WTC11 (cell line): ENCODE measurements around the gene AP2S1. TPM values are rescaled to one million over a fixed set of nuclear protein-coding genes. Genes with fewer than 3 reads are reported as not detected.

ENCODE experiments used
- ATAC-seq: fragments of 200-7000 bp; cut with Tn5 transposase; 2 replicates; pipeline ENCODE4 v1.10.0; 2021; ENCODE audit warnings: mild to moderate bottlenecking, moderate library complexity
- CTCF ChIA-PET: fragments of 300-600 bp; sonication (Branson Sonifier 250); formaldehyde crosslinking; loops from one replicate; lab custom pipeline; 2021; ENCODE audit warnings: antibody characterized with exemption; lab: Charles Lee
- POLR2A ChIA-PET: fragments of 350-600 bp; sonication (Branson Sonifier 250); formaldehyde crosslinking; loops from one replicate; lab custom pipeline; 2021; ENCODE audit warnings: antibody characterized with exemption; lab: Charles Lee
- DNase-seq: peaks from one replicate; pipeline ENCODE4 v3.0.0; 2021; ENCODE audit warnings: low spot score
- H3K27ac Mint-ChIP-seq: 2 replicates; pipeline ENCODE4 v1.8.0; 2021; ENCODE audit warnings: mixed read lengths
- H3K27me3 Mint-ChIP-seq: 2 replicates; pipeline ENCODE4 v1.8.0; 2021; ENCODE audit warnings: low read depth, mild to moderate bottlenecking, moderate library complexity, mixed read lengths
- H3K36me3 Mint-ChIP-seq: 2 replicates; pipeline ENCODE4 v1.8.0; 2021; ENCODE audit warnings: mixed read lengths
- H3K4me1 Mint-ChIP-seq: 2 replicates; pipeline ENCODE4 v1.8.0; 2022; ENCODE audit warnings: mixed read lengths
- H3K4me3 Mint-ChIP-seq: 2 replicates; pipeline ENCODE4 v1.8.0; 2021; ENCODE audit warnings: mild to moderate bottlenecking, moderate library complexity, mixed read lengths
- H3K9me3 Mint-ChIP-seq: 2 replicates; pipeline ENCODE4 v1.8.0; 2021; ENCODE audit warnings: mixed read lengths
- AR ChIP-seq: fragments of 250-450 bp; sonication (Bioruptor Pico); IDR thresholded peaks from 2 replicates; pipeline ENCODE4 v1.9.0; 2021; ENCODE audit warnings: mild to moderate bottlenecking
- CBFB ChIP-seq: sonication (generic); formaldehyde crosslinking; IDR thresholded peaks from 2 replicates; pipeline ENCODE4 v1.8.1; 2022; ENCODE audit warnings: mild to moderate bottlenecking, low read depth, missing genetic modification reagents
- CDX4 ChIP-seq: fragments of 250-450 bp; sonication (Bioruptor Pico); IDR thresholded peaks from 2 replicates; pipeline ENCODE4 v1.9.0; 2021; ENCODE audit warnings: moderate library complexity, mild to moderate bottlenecking, inconsistent platforms, borderline replicate concordance
- ESRRA ChIP-seq: sonication (generic); formaldehyde crosslinking; IDR thresholded peaks from 2 replicates; pipeline ENCODE4 v1.8.1; 2022; ENCODE audit warnings: mild to moderate bottlenecking, missing genetic modification reagents, borderline replicate concordance
- ETV6 ChIP-seq: sonication (generic); formaldehyde crosslinking; IDR thresholded peaks from 2 replicates; pipeline ENCODE4 v1.8.1; 2022; ENCODE audit warnings: mild to moderate bottlenecking, missing genetic modification reagents
- FOXK1 ChIP-seq: sonication (generic); formaldehyde crosslinking; IDR thresholded peaks from 2 replicates; pipeline ENCODE4 v1.8.0; 2022; ENCODE audit warnings: mild to moderate bottlenecking, moderate library complexity, missing genetic modification reagents
- JAZF1 ChIP-seq: fragments of 250-450 bp; sonication (Bioruptor Pico); IDR thresholded peaks from 2 replicates; pipeline ENCODE4 v1.9.0; 2021; ENCODE audit warnings: moderate library complexity, mild to moderate bottlenecking, inconsistent platforms
- NFE2L1 ChIP-seq: sonication (generic); formaldehyde crosslinking; IDR thresholded peaks from 2 replicates; pipeline ENCODE4 v1.8.1; 2023; ENCODE audit warnings: missing genetic modification reagents
- NR1H2 ChIP-seq: sonication (generic); formaldehyde crosslinking; IDR thresholded peaks from 2 replicates; pipeline ENCODE4 v1.9.0; 2021; ENCODE audit warnings: mild to moderate bottlenecking, moderate library complexity, missing genetic modification reagents
- NR3C1 ChIP-seq: sonication (generic); formaldehyde crosslinking; conservative IDR thresholded peaks from 2 replicates; pipeline ENCODE4 v1.8.1; 2023; ENCODE audit warnings: low read depth, mild to moderate bottlenecking, missing genetic modification reagents
- RELA ChIP-seq: sonication (generic); formaldehyde crosslinking; IDR thresholded peaks from 2 replicates; pipeline ENCODE4 v1.8.1; 2022; ENCODE audit warnings: missing genetic modification reagents, mild to moderate bottlenecking, borderline replicate concordance
- SMAD3 ChIP-seq: sonication (generic); formaldehyde crosslinking; IDR thresholded peaks from 2 replicates; pipeline ENCODE4 v1.8.0; 2022; ENCODE audit warnings: missing genetic modification reagents, mild to moderate bottlenecking, borderline replicate concordance
- TEAD1 ChIP-seq: sonication (generic); formaldehyde crosslinking; IDR thresholded peaks from 2 replicates; pipeline ENCODE4 v1.8.0; 2022; ENCODE audit warnings: mild to moderate bottlenecking, missing genetic modification reagents
- TP53 ChIP-seq: sonication (generic); formaldehyde crosslinking; IDR thresholded peaks from 2 replicates; pipeline ENCODE4 v1.8.1; 2023; ENCODE audit warnings: mild to moderate bottlenecking, missing genetic modification reagents
- ZBTB21 ChIP-seq: sonication (generic); formaldehyde crosslinking; IDR thresholded peaks from 2 replicates; pipeline ENCODE4 v1.8.1; 2023; ENCODE audit warnings: mild to moderate bottlenecking, missing genetic modification reagents, borderline replicate concordance
- ZNF219 ChIP-seq: sonication (generic); formaldehyde crosslinking; IDR thresholded peaks from 2 replicates; pipeline ENCODE4 v1.8.0; 2023; ENCODE audit warnings: missing genetic modification reagents, mild to moderate bottlenecking, borderline replicate concordance
- ZNF512 ChIP-seq: sonication (generic); formaldehyde crosslinking; IDR thresholded peaks from 2 replicates; pipeline ENCODE4 v1.8.1; 2022; ENCODE audit warnings: missing genetic modification reagents, borderline replicate concordance
- total RNA-seq: library from RNA; stranded (reverse); gene quantifications from 3 replicates; pipeline ENCODE4 v1.2.3, GENCODE V29; 2021
- TF ChIP-seq, protein P1 (sequence below): sonication (generic); formaldehyde crosslinking; IDR thresholded peaks from 2 replicates; pipeline ENCODE4 v1.8.0; 2022; ENCODE audit warnings: missing genetic modification reagents
- TF ChIP-seq, protein P2 (sequence below): sonication (generic); formaldehyde crosslinking; IDR thresholded peaks from 2 replicates; pipeline ENCODE4 v1.8.0; 2022; ENCODE audit warnings: mild to moderate bottlenecking, missing genetic modification reagents

AP2S1 gene
- total RNA-seq, 1 experiment from 2014 or later: 249 TPM

DNA sequence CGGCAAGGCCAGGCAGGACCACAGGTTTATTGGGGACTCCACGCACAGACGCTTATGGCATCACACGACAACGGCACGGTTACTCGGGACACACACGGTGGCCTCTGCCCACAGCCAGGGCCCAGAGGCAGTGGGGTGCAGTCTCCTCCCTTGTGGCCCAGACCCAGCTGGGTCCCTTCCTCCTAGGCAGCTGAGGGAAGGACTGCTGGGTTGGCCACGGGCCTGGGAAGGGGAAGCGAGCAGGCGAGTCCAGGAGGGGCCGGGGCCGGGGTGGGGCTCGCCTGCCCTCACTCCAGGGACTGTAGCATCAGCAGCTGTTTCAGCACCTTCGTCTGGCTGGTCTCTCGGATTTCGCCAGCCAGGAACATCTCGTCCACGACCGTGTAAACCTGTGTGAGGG lies 12.5 kb downstream of the AP2S1 start (continued):
- TF ChIP-seq, protein P1, sequence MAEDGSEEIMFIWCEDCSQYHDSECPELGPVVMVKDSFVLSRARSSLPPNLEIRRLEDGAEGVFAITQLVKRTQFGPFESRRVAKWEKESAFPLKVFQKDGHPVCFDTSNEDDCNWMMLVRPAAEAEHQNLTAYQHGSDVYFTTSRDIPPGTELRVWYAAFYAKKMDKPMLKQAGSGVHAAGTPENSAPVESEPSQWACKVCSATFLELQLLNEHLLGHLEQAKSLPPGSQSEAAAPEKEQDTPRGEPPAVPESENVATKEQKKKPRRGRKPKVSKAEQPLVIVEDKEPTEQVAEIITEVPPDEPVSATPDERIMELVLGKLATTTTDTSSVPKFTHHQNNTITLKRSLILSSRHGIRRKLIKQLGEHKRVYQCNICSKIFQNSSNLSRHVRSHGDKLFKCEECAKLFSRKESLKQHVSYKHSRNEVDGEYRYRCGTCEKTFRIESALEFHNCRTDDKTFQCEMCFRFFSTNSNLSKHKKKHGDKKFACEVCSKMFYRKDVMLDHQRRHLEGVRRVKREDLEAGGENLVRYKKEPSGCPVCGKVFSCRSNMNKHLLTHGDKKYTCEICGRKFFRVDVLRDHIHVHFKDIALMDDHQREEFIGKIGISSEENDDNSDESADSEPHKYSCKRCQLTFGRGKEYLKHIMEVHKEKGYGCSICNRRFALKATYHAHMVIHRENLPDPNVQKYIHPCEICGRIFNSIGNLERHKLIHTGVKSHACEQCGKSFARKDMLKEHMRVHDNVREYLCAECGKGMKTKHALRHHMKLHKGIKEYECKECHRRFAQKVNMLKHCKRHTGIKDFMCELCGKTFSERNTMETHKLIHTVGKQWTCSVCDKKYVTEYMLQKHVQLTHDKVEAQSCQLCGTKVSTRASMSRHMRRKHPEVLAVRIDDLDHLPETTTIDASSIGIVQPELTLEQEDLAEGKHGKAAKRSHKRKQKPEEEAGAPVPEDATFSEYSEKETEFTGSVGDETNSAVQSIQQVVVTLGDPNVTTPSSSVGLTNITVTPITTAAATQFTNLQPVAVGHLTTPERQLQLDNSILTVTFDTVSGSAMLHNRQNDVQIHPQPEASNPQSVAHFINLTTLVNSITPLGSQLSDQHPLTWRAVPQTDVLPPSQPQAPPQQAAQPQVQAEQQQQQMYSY (CRISPR knock-in tag): no peak
- no peak for TF ChIP-seq ZNF512 (CRISPR knock-in tag)
- no peak for TF ChIP-seq ZBTB21 (CRISPR knock-in tag)
- TF ChIP-seq, protein P2, sequence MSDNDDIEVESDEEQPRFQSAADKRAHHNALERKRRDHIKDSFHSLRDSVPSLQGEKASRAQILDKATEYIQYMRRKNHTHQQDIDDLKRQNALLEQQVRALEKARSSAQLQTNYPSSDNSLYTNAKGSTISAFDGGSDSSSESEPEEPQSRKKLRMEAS (CRISPR knock-in tag): no peak
- no peak for TF ChIP-seq ZNF219 (CRISPR knock-in tag)
- TF ChIP-seq, all 79 proteins: peak for 0

DNA sequence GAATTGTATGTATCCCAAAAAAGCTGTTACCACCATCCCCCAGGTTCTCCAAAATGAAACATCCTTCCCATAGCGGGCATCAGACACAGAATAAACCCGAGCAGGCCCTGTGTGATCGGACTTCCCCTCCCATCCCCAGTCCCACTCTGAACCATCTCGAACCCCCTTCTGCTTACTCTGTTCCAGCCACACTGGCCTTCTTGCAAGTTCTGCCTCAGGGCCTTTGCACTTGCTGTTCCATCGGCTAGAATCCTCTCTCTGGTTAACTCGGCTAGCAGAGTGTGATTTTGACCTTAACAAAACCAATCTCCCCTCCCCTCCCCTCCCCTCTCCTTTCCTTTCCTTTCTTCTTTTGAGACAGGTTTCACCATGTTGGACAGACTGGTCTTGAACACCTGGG lies 15.7 kb downstream of the AP2S1 start:
- Mint-ChIP-seq H3K27me3 (no peaks in the 10 kb centered on the region), H3K36me3 (peaks cover 13% of the 10 kb centered on the region), H3K27ac (no peak overlapping the region), H3K4me3 (no peak overlapping the region), H3K4me1 (0 out of 2 replicates have a peak, but pooled peaks cover 1% of the 10 kb centered on the region), H3K9me3 (peaks cover 7% of the 10 kb centered on the region)
- ChIA-PET POLR2A (no interaction called here), CTCF (interaction anchor here (1.1 kb wide), 1 partner anchor 178 kb away, joined by 6 read pairs; no protein-coding TSS in a partner anchor)
- DNase-seq (no peak), ATAC-seq (no peak)
- TF ChIP-seq ESRRA (no peak), AR (CRISPR knock-in tag) (no peak), NR1H2 (CRISPR knock-in tag) (no peak), TP53 (CRISPR knock-in tag) (no peak), TEAD1 (CRISPR knock-in tag) (no peak), CBFB (no peak), CDX4 (CRISPR knock-in tag) (no peak), RELA (CRISPR knock-in tag) (no peak), ETV6 (CRISPR knock-in tag) (no peak), FOXK1 (CRISPR knock-in tag) (no peak), SMAD3 (CRISPR knock-in tag) (no peak), JAZF1 (CRISPR knock-in tag) (no peak), NFE2L1 (CRISPR knock-in tag) (no peak), NR3C1 (no peak)
